Spleen (tissue), 11 donors: ENCODE data around the gene GNAI1. TPM values are rescaled to one million over a fixed set of nuclear protein-coding genes. Genes with fewer than 3 reads are reported as not detected.

Experiments used
- DNase-seq: peaks from one replicate; pipeline ENCODE4 v3.0.0-alpha.2; 2020
- H3K27ac ChIP-seq, 8 donors: fragments of 200-600 bp; sonication (generic) in 7 of 8; 1 replicate in 4 of 8; 2 replicates in 4 of 8; pipeline versions ENCODE4 v1.5.0 to v1.8.0; 2016 to 2021; ENCODE audit warnings: inconsistent platforms in 4 of 8, mild to moderate bottlenecking in 4 of 8, moderate library complexity in 1 of 8
- H3K27me3 ChIP-seq, 7 donors: fragments of 200-600 bp; sonication (generic) in 6 of 7; replicated peaks in 1 of 7; 1 replicate in 4 of 7; 2 replicates in 3 of 7; pipeline versions ENCODE4 v1.5.0 to v1.8.0; 2016 to 2021; ENCODE audit warnings: inconsistent platforms in 3 of 7, mild to moderate bottlenecking in 1 of 7
- H3K36me3 ChIP-seq, 6 donors: fragments of 200-600 bp; sonication (generic) in 5 of 6; 1 replicate in 4 of 6; 2 replicates in 2 of 6; pipeline versions ENCODE4 v1.5.0 to v1.8.0; 2016 to 2021; ENCODE audit warnings: inconsistent platforms in 2 of 6
- H3K4me1 ChIP-seq, 6 donors: fragments of 200-600 bp; sonication (generic) in 5 of 6; 1 replicate in 3 of 6; 2 replicates in 3 of 6; pipeline versions ENCODE4 v1.5.0 to v1.8.0; 2016 to 2021; ENCODE audit warnings: inconsistent platforms in 3 of 6
- H3K4me3 ChIP-seq, 8 donors: fragments of 200-600 bp; sonication (generic) in 7 of 8; 1 replicate in 4 of 8; 2 replicates in 4 of 8; pipeline versions ENCODE4 v1.5.0 to v1.8.0; 2016 to 2021; ENCODE audit warnings: inconsistent platforms in 4 of 8, mild to moderate bottlenecking in 4 of 8, moderate library complexity in 2 of 8
- H3K9me3 ChIP-seq, 8 donors: fragments of 200-600 bp; sonication (generic) in 7 of 8; 1 replicate in 4 of 8; 2 replicates in 4 of 8; pipeline versions ENCODE4 v1.5.0 to v1.8.0; 2016 to 2021; ENCODE audit warnings: inconsistent platforms in 4 of 8
- CTCF ChIP-seq, 11 experiments: fragments of 200-600 bp in 7 of 11; fragments of 450-650 bp in 4 of 11; sonication (generic) in 4 of 11; IDR thresholded peaks in 8 of 11; conservative IDR thresholded peaks in 3 of 11; 1 replicate in 7 of 11; 2 replicates in 4 of 11; pipeline versions ENCODE4 v1.4.0 to v1.8.0; 2016 to 2021; ENCODE audit warnings: antibody characterized with exemption in 11 of 11, inconsistent platforms in 4 of 11, mild to moderate bottlenecking in 1 of 11
- POLR2A ChIP-seq, 3 donors: fragments of 450-650 bp; IDR thresholded peaks; one replicate each; pipeline ENCODE4 v1.5.1; 2017; ENCODE audit warnings: antibody characterized with exemption in 3 of 3, mild to moderate bottlenecking in 1 of 3
- POLR2AphosphoS5 ChIP-seq, 3 donors: sonication (generic); formaldehyde crosslinking; IDR thresholded peaks; one replicate each; pipeline ENCODE4 v1.5.1; 2017; ENCODE audit warnings: antibody characterized with exemption in 3 of 3
- WGBS, 5 donors: extraction: QIAGEN DNeasy Blood & Tissue Kit in 3 of 5; methylation state at CpG; one replicate each; pipeline versions ENCODE4 v1.1.5 to v1.1.7; 2013 to 2018; 5-methylcytosine and 5-hydroxymethylcytosine counted together
- intact Hi-C: fragments of 100-400 bp; cut with DNase I; formaldehyde crosslinking; loops from one replicate; pipeline ENCODE4 v1.15.0; 2023; ENCODE audit warnings: low total_unique reads
- polyA plus RNA-seq, 3 donors: library from polyadenylated mRNA; stranded (reverse); fragments of 200-250 nt; gene quantifications; one replicate each; pipeline ENCODE4 v1.2.1, GENCODE V29; 2013
- total RNA-seq, 7 donors: library from RNA; depleted of rRNA in 3 of 7; stranded (reverse); fragments of >200 nt in 3 of 7; fragmentation: NEBNext Ultra II Directional in 4 of 7; extraction: Animal tissue kit (Norgen Biotek cat#: 25700) in 4 of 7; gene quantifications; one replicate each; pipeline versions ENCODE4 v1.1.0 to v1.2.1, GENCODE V29; 2016 to 2021
- donor health status: healthy with polysubstance abuse.
- donor health status: DM: no; HTN: no; CAD: no; lungs with moderate emphysema.
- donor health status: DM: no; HTN: no; CAD: no.
- donor health status: Bipolar disorder and iron deficiency.
- donor health status: healthy.
- donor health status: DM: no; HTN: no; CAD: no.
- donor health status: DM: yes; HTN: yes; CAD: no.

The GNAI1 gene
- total and polyA plus RNA-seq, 10 donors: 2.5 to 16.3 (median 12.2) TPM

- no peaks in the 10 kb centered on the region for H3K27me3 ChIP-seq
- H3K9me3 ChIP-seq: no peaks in the 10 kb centered on the region
- no peak overlapping the region for H3K27ac ChIP-seq
- no peak for TF ChIP-seq POLR2AphosphoS5 (IDR thresholded peaks at IDR 0.05)
- no peak for TF ChIP-seq CTCF (IDR thresholded peaks at IDR 0.05 in 8 of 11, conservative IDR thresholded peaks at IDR 0.05 in 3 of 11)
- no peak for TF ChIP-seq POLR2A (IDR thresholded peaks at IDR 0.05)
- H3K36me3 ChIP-seq: no peaks in the 10 kb centered on the region
- intact Hi-C loops: no loop called here
- no peak for DNase-seq
- no peak overlapping the region for H3K4me3 ChIP-seq
- H3K4me1 ChIP-seq: no peaks in the 10 kb centered on the region
- 72 to 90% (median 82%) methylated on average over 3 of the region's 3 CpGs for WGBS, 5 donors
Measured at GRCh38 chr7:80257756-80258155, 123.1 kb downstream of the GNAI1 start.

DNA sequence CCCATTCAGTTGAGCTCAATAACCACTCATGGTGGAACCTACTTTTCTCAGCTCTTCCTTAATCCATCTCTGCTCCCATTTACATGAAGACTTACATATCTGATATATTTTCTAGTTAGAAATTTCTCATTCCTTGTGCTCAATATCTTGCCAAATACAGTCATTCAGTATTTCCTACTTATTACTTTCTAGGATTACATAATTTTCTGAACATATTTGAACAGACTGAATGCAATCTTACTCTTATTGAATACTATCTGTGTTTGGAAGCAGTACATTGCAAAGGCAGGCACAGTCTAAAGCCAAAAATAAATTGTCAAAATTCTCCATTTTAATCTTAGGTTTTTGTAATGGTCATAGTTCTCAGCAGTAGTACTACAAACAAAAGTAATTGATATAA lies 126.0 kb downstream of the GNAI1 start:
- H3K9me3 ChIP-seq: no peaks in the 10 kb centered on the region
- no peak for DNase-seq
- no peaks in the 10 kb centered on the region for H3K27me3 ChIP-seq
- H3K36me3 ChIP-seq: no peaks in the 10 kb centered on the region
- no peaks in the 10 kb centered on the region for H3K4me1 ChIP-seq
- H3K4me3 ChIP-seq: no peak overlapping the region
- TF ChIP-seq CTCF (IDR thresholded peaks at IDR 0.05 in 8 of 11, conservative IDR thresholded peaks at IDR 0.05 in 3 of 11) (no peak), POLR2AphosphoS5 (IDR thresholded peaks at IDR 0.05) (no peak), POLR2A (IDR thresholded peaks at IDR 0.05) (no peak)
- intact Hi-C loops: no loop called here
- H3K27ac ChIP-seq: no peak overlapping the region

DNA sequence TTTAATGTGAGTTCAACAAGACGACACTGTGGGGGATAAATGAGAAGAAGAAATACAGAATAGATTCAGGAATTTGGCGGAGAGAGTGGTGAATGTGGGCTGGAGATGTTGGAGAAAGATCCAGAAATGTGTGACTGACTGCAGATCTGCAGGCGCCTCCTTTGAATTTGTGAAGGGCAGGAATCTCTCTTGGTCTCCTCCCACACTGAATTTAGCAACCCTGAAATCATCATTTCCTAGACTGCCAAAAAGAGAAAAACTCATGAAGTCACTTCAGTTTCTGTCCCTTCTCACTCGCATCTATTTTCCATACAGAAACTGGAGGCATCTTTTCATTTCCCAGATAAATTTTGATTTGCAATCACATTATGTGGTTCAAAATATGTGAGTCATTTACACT lies 128.7 kb downstream of the GNAI1 start:
- Histone ChIP-seq H3K9me3 (no peaks in the 10 kb centered on the region), H3K4me1 (no peaks in the 10 kb centered on the region), H3K4me3 (no peak overlapping the region), H3K27ac (no peak overlapping the region), H3K27me3 (no peaks in the 10 kb centered on the region), H3K36me3 (no peaks in the 10 kb centered on the region)
- intact Hi-C loops: no loop called here
- WGBS, 5 donors: 65 to 87% (median 81%) methylated on average over 4 of the region's 4 CpGs
- no peak for DNase-seq
- no peak for TF ChIP-seq POLR2AphosphoS5 (IDR thresholded peaks at IDR 0.05)
- TF ChIP-seq CTCF (IDR thresholded peaks at IDR 0.05 in 8 of 11, conservative IDR thresholded peaks at IDR 0.05 in 3 of 11): no peak
- no peak for TF ChIP-seq POLR2A (IDR thresholded peaks at IDR 0.05)

- intact Hi-C loops: no loop called here
- DNase-seq: no peak
- TF ChIP-seq POLR2A (IDR thresholded peaks at IDR 0.05): no peak
- TF ChIP-seq CTCF (IDR thresholded peaks at IDR 0.05 in 8 of 11, conservative IDR thresholded peaks at IDR 0.05 in 3 of 11): no peak
- TF ChIP-seq POLR2AphosphoS5 (IDR thresholded peaks at IDR 0.05): no peak
- Histone ChIP-seq H3K9me3 (no peaks in the 10 kb centered on the region), H3K4me1 (no peaks in the 10 kb centered on the region), H3K27me3 (no peaks in the 10 kb centered on the region), H3K4me3 (no peak overlapping the region), H3K27ac (no peak overlapping the region), H3K36me3 (no peaks in the 10 kb centered on the region)
- WGBS, 5 donors: 73 to 94% (median 86%) methylated on average over 2 of the region's 2 CpGs
Measured at GRCh38 chr7:80263821-80264220, 129.2 kb downstream of the GNAI1 start.
